HG02623 (cell line): ENCODE measurements around the gene TECPR1.

Experiments used
- ATAC-seq: cut with Tn5 transposase; IDR thresholded peaks from one replicate; pipeline ENCODE4 v1.9.1; 2021; ENCODE audit warnings: moderate library complexity; ENCODE audit not compliant: unreplicated experiment

The TECPR1 gene

DNA sequence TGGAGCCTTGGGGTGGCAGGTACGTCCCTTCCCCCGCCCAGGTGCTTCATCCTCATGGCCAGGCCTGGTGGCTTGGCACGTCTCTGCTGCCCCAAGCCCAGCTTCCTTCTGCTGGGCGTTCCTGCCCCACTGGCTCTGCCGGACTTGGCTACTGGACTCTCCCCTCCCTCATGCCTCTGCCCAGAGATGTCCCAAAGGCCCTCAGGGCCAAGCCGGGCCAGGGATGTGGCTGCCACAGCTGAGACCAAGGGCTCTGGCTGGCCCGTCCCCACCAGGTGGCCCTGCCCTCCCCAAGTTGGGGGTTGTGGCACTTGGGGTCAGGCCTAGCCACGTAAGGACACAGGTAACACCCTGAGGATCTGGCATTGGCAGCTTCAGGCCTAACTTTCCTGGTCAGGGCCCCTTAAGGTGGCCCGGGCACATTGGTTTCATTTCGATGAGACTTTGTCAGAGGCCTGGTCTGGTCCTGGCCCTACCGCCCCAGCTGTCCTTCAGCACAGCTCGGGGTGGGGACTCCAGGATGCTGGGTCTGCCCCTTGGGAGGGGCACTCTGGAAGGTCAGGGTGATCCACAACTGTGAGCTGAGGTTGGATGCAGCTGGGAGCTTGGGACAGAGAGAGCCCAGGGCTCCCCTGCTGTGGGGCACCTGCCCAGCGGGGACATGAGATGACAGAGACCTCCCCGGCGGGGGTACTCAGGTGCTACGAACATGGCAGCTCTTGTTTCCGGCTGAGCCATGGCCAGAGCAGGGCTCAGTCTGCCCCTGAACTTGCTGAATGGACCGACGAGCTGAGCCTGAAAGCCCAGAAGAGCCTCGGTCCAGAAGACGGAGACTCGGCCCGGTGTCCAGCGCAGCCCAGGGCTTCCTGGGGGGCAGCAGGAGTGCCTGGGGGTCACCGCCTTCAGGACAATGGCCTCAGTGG lies 37.9 kb downstream of the TECPR1 start:
- no peak for ATAC-seq

DNA sequence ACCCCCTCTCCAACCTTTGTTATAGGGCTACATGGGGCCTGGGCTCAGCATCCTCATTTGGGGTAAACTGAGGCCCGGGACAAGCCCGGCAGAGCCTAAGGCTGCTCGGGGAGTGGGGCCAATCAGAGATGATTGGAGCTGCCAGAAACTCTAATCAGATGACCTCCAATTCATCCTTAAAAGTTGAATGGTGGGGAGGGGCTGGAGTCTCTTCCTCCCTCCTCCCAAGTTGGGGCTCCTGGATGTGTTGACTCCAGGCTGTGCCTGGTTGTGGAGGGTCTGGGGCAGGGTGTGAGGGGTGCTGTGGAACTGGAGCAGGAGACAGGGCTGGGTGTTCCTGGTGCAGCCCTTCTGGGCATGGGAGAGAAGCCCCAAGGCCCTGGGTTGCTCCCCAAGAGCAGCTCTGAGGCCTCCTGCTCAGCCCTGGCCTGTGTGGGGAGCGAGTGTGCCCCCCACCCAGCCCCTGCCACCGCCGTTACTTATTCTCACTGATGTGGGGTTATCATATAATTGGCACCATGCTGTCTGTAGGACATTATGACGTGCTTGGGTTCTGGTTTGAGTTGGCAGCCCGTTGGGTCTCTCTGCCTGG lies 38.6 kb downstream of the TECPR1 start:
- no peak for ATAC-seq

DNA sequence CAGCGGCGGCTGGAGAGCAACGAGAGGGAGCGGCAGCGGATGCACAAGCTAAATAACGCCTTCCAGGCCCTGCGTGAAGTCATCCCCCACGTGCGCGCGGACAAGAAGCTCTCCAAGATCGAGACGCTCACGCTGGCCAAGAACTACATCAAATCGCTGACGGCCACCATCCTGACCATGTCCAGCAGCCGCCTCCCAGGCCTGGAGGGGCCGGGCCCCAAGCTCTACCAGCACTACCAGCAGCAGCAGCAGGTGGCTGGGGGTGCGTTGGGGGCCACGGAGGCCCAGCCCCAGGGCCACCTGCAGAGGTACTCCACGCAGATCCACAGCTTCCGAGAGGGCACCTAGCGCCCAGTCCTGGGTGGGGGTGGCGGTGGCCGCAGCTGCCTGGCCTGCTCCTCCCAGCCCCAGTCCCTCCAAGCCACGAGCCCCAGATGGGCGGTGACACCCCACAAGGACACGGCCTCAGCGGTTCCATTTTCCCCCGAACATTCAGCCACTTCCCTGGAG lies 39.4 kb downstream of the TECPR1 start:
- ATAC-seq = no peak

DNA sequence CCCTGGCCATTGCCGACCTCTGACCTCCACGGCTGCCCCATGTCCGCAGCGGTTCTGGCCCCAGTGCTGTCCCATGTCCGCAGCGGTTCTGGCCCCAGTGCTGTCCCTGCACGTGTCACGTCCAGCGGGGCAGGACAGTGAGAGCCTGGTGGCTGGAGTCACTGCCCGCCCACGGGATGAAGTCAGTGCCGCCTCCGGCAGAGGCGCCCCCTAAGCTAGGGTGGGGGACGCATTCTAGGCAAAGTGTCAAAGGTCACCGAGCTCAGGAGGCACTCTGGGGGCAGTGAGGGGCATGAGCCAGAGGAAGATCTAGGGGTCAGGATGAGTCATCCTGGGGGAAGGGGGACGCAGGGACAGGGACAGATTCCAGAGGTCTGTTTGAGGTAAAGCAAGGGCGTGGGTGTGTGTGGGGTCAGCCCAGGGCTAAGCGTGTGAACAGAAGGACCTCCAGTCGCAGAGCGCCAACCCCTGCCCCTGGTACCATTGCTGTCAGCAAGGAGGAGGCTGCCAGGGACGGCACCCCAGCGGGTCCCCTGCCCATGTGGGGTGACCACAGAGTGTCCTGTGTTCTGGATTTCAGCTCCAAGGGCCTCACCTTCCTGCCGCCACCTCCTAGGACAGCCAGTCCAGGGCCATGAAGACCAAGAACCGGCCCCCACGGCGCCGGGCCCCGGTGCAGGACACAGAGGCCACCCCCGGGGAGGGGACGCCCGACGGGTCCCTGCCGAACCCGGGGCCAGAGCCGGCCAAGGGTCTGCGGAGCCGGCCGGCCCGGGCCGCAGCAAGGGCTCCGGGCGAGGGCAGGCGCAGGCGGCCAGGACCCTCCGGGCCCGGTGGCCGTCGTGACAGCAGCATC lies 40.1 kb downstream of the TECPR1 start:
- ATAC-seq = no peak

DNA sequence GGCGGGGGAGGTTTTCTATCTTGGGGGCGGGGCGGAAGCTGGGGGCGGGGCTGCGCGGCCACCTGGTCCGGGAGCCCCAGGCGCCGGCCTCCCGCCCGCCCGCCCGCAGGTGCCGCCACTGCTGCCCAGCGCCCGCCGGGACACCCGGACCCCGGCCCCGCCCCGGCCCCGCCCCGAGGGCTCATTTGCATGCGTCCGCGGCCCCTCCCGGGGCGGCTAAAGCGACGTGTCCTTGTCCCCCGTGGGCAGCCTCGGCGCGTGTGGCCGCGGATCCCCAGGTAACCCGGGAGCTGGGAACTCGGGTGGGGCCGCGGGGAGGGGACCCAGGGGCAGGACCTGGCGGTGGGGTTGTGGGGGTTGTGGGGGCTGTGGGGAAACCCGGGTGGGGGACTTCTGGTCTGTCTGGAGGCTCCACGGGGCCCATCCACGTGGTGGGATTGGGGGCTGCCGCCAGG lies 40.8 kb downstream of the TECPR1 start, which contains the start of gene BHLHA15:
Gene BHLHA15, plus strand, starts transcription at position 219 of the 455 bp plus-strand sequence. CDS start 871 bp downstream, outside the sequence.
- ATAC-seq = no peak

DNA sequence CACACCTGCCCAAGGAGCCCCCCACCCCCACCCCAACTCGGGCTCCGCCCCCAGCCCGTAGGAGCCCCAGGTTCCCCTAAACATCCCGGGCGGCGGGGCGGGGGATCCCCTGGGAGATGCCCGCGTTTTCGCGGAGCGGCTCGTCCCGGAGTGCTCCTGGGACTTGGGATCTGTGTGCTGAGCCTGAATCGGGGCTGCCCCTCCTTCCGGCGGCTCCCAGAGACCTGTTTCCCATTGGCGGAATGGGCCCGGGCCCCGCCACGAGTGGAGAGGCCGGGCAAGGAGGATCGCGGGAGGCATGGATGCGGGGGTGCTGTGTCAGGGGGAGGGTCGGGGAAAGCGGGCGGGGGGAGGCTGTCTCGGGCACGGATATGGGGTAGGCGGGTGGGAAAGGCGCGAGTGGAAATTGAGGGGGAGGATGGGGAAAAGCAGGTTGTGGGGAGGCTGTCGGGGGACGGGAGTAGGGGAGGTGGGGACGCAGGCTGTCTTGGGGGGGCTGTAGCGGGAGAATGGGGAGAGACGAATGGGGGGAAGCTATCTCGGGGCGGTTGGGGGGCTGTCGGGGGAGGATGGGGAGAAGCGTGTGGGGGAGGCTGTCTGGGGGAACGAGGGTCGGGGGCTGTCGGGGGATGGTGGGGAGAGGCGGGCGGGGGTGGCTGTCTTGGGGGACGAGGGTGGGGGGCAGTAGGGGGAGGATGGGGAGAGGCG lies 41.4 kb downstream of the TECPR1 start:
- ATAC-seq = no peak

DNA sequence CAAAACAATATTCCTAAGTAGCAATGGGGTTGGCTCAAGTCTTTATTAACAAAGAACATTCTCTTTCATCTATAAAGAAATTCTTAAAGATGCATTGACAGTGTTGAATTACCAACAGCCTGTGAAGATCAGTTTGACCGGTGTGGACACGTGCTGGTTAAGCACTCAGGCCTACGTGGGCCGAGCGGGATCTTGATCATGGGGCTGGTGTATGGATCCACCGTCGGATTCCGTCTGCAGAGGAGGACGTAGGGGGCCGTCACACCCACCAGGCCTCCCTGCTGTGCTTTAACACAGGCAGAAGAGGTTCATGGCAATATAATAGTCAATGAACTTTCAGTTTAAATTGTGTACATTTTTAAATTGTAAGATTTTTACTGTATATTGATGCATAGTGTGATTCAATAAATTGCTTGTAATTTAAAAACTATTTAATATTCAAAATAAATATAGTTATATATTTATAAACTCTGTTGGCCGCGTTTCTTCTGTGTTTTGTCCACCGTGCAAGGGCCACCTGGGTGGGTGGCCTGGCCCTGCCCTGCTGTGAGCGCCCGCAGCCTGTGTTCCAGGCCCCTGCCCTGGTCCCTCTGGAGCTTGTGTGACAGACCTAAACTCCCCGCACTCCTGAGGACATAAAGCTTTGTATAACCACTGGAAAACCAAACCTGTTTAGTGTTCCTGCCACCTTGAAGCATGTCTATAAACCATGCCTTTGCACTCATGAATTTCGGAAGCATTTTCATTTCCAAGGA lies 42.7 kb downstream of the TECPR1 start:
- no peak for ATAC-seq

DNA sequence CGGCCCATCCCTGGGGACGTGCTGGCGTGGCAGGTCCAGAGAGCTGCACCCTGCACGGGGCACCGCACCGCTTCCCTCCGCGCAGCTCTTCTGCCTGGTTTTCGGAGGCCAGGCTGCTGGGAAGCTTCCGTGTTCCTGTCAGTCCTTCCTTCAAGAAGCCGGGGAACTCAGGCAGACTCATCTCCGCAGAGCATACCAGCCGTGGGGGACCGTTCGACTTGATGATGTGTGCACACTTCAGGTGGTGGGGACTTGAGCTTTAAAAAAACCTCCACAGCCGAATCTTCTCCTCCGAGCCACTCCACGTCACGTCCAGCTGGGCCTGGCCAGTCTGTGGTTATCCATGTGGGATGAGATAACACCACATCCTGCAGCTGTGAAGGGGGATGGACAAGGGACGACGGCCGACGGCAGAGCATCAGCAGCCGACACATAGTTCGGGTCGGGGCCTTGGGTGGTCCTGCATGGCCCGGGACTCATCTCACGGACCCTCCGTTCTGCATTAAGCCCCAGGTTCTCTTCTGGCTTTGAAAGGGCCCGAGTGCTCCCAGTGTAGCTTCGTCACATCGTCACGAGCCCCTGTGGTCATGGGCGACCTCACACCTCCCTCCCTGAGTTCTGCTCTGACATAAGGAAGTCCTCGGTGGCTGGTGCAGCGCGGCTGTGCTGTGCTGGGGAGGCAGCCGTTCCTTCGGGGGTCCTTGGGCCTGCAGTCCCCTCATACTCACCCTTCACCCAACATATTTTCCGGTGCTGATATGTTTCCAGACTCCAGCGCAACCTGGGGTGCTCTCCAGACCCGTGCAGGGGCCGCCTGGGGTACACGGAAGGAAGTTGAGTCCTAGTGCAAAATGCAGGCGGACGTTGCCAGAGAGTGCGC lies 45.3 kb downstream of the TECPR1 start:
- no peak for ATAC-seq

DNA sequence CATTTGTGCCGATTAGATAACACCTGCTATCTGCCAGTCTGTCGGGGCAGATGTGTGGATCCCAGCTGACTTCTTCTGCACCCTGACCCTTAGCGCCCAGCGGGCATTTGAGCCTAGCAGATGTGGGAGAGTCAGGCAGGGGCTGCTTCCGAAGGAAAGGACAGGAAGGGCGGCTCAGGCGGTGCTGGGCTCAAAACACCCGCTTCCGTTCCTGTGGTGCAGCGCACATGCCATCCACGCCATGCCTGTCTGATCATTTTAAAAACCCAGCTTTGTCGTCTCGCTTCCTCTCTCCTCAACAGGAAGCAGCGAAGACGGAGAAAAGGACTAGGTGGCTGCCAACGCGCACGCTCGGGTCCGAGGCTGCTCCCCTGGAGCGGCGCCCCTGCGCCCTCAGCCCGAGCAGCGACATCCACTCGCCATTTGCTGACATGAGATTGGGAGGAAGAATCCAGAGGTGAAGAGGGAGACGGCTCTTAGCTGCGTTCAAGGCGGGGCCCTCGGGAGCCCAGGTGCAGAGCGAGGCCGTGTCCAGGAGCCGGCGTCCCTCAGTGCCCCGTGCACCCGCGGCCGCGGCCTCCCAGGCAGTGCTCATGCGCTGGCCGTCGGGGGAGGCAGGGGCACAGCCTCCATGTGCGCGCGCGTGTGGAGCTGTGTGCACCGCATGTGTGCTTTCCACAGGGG lies 46.7 kb downstream of the TECPR1 start:
- no peak for ATAC-seq

DNA sequence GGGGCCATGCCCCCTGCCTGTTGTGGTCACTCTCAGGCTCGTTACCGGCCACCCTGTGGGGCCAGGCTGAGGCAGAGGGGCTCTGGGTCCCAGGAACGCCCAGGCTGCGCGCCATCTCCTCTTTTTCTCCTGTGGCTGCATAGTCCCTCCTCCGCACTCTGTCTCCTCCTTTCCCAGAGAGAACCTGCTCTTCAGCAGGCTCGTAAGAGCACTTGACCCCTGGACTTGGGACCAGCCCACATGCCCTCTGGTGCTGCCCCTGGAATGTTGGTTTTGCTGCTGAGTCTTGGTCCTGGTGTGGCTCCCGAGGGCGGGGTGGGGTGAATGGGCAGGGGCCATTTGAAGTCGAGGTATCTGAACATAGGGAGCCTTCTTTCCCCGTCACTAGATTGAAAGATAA lies 47.4 kb downstream of the TECPR1 start:
- ATAC-seq = no peak

DNA sequence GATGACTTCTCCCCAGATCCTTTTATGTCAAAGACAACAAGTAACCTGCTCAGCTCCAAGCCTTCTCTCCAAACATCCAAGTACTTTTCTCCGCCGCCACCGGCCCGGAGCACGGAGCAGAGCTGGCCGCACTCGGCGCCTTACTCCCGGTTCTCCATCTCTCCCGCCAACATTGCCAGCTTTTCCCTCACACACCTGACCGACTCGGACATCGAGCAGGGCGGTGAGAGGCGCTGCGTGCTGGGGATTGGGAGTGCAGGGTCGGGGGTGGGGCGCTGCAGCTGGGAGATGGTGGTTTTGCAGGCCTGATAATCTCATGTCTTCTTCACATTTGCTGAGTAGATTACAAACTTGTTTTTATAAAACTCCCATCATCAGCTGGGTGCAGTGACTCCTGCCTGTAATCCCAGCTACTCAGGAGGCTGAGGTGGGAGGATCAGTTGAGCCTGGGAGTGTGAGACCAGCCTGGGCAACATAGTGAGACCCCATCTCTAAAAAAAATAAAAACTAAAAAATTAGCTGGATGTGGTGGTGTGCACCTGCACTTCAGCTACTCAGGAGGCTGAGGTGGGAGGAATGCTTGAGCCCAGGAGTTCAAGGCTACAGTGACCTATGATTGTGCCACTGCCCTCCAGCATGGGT lies 47.9 kb downstream of the TECPR1 start:
- no peak for ATAC-seq

DNA sequence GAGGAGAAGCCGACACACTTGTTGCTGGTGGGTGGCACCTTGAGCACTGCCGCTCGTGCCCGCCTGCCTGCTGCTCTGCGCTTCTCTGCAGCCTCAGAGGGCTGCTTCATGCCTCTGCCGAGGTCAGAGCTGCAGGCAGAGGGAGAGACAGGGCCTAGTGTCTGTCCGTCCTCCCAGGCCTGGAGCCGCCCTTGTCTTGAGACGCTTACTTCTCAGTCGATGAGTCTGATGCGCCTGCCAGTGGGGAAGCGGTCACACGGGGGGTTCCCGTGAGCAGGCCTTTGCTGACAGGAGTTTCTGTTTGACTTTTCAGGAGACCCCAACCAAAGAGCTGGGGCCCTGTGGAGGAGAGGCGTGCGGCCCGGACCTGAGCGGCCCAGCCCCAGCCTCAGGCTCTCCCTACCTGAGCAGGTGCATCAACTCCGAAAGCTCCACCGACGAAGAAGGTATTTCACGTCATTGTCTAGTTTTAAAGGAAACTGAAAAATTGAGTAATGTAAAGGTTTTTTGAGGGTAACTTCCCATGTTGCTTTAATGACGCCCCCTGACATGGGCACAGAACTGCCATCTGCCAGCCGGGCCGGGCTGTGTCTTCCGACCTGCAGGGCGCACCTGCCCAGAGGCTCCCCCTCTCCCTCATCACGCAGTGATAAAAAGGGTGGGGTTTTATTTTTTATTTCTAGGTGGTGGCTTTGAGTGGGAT lies 48.6 kb downstream of the TECPR1 start:
- ATAC-seq = peak; percentile 34

DNA sequence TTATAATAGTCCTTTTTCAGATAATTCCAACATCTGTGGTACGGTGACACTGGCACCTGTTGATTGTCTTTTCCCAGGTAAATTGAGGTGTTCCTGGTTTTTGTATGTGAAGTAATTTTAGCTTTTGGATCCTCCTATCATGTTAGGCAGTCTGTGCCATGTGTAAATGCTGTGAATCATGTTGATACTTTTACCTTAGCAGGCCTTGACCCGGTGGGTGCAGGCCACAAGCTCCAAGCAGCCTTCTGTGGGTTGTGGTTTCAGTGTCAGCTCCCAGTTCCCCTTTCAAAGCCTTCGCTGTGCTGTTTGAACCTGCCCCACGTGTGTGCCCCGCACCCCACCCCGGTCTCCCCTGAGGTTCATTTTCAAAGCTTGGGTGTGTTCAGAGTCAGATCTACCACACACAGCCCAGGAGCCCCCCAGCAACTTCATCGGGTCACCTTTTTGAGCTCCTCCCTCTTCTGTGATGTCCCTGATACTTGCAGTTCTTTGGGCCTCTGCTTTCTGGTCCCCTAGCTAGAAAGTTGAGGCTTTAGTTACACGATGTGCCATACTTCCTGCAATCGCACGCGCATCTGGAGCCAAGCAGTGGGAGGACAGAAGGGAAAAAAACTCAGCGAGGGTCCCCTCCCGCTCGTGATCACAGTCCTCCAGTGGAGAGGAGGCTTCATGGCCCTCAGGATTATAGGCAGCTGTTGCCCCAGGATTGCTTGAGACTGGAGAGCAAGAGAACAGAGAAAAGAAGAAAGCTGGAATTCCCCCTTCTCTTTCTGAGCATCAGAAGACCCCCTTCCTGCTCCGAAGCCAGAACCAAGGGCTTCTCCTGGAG lies 49.5 kb downstream of the TECPR1 start:
- peak; percentile 88 for ATAC-seq

DNA sequence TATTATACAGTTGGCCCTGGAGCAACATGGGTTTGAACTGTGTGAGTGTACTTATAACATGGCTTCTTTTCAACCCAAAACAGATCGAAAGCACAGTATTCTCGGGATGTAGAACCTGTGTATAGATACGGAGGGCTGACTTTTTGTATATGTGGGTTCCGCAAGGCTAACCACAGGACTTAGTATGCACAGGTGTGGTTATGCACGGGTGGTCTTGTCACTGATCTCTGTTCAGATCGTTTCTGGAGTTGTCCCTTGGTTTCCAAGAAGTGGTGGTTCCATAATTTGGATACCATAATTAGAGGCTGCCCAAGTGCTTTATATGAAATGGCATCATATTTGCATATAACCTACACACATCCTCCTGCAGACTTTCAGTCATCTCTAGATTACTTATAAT lies 51.7 kb downstream of the TECPR1 start:
- peak; percentile 40 for ATAC-seq

DNA sequence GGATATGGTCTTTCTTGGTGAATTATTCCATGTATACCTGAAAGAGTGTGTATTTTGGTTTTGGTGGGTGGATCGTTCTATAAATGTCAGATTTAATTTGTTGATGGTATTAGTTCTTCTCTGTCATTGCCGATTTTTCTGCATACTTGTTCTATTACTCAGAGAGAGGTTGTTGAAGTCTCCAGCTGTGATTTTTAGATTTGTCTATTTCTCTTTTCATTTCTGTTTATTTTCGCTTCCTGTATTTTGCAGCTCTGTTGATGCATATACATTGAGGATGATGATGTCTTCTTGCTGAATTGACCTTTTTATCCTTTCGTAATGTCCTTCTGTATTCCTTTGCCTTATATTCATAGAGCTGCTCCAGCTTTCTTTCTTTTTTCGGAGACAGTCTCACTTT lies 52.9 kb downstream of the TECPR1 start:
- ATAC-seq = no peak
